ENCODE measurements around the gene FAM13A.

DNA sequence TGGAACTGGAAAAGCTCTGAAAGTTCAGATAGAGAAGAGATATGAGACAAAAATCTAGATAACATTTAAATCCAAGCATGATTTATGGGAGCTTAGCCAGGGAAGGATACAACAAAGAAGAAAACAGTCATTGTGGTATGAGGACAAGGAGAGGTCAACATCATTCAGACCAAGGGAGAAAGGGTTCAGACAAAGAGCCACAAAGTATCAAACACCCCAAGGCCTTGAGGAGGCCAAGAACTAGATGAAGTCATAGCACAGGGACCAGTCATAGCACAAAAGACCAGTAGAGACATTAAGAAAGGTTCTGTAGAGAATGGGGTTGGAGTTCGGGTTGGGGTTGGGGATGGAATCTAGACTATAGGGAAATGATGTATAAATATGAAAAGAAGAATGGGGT, 282.0 kb downstream of the FAM13A start:
- TF ChIP-seq POLR2A (IDR thresholded peaks at IDR 0.05), result no peak
- TF ChIP-seq, protein P1, sequence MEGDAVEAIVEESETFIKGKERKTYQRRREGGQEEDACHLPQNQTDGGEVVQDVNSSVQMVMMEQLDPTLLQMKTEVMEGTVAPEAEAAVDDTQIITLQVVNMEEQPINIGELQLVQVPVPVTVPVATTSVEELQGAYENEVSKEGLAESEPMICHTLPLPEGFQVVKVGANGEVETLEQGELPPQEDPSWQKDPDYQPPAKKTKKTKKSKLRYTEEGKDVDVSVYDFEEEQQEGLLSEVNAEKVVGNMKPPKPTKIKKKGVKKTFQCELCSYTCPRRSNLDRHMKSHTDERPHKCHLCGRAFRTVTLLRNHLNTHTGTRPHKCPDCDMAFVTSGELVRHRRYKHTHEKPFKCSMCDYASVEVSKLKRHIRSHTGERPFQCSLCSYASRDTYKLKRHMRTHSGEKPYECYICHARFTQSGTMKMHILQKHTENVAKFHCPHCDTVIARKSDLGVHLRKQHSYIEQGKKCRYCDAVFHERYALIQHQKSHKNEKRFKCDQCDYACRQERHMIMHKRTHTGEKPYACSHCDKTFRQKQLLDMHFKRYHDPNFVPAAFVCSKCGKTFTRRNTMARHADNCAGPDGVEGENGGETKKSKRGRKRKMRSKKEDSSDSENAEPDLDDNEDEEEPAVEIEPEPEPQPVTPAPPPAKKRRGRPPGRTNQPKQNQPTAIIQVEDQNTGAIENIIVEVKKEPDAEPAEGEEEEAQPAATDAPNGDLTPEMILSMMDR (IDR thresholded peaks at IDR 0.05), result no peak

Measured in heart left ventricle (tissue), 13 donors.